Right lobe of liver (tissue), 4 donors: Measurements from ENCODE around the gene CYP2A13.

Experiments used
- CTCF ChIP-seq, 4 donors: fragments of 200-600 bp in 3 of 4; fragments of 450-650 bp in 1 of 4; IDR thresholded peaks; one replicate each; pipeline versions ENCODE4 v1.5.1 to v1.8.0; 2016 to 2022; ENCODE audit warnings: antibody characterized with exemption in 4 of 4, mild to moderate bottlenecking in 2 of 4
- POLR2A ChIP-seq: fragments of 450-650 bp; IDR thresholded peaks from one replicate; pipeline ENCODE4 v1.6.1; 2017; ENCODE audit warnings: antibody characterized with exemption, mild to moderate bottlenecking
- donor health status: DM: no; HTN: no; CAD: no.
- donor health status: DM: no; HTN: no; CAD: no.
- donor health status: DM: no; HTN: yes; CAD: no.

GRCh38 chr19:41116261-41116660, 28.0 kb downstream of the CYP2A13 start:
- TF ChIP-seq CTCF (IDR thresholded peaks at IDR 0.05) (no peak), POLR2A (no peak)
